Stimulated activated CD4-positive, alpha-beta T cell treated with anti-CD3 and anti-CD28 coated beads, Interleukin-12 subunit alpha, Interleukin-12 subunit beta, amount 100 ng/mL, for 24 hours (primary cell): ENCODE measurements around the gene CADM2.

Experiments used
- DNase-seq, 2 experiments: peaks; one replicate each; pipeline ENCODE4 v3.0.0-alpha.2; 2020; ENCODE audit warnings: low read depth in 2 of 2

The CADM2 gene

GRCh38 chr3:85189731-85190130 is 230.9 kb downstream of the CADM2 start:
- DNase-seq, result no peak

GRCh38 chr3:85193565-85193964 is 234.8 kb downstream of the CADM2 start:
- no peak for DNase-seq

GRCh38 chr3:85208650-85209049 is 249.9 kb downstream of the CADM2 start:
- no peak for DNase-seq

- DNase-seq, result no peak
Observed at GRCh38 chr3:85210540-85210939, 251.8 kb downstream of the CADM2 start.

GRCh38 chr3:85228966-85229365 is 270.2 kb downstream of the CADM2 start:
- no peak for DNase-seq

GRCh38 chr3:85244091-85244490 is 285.3 kb downstream of the CADM2 start:
- DNase-seq, result no peak

- DNase-seq, result no peak
Observed at GRCh38 chr3:85244519-85244918, 285.7 kb downstream of the CADM2 start.

- no peak for DNase-seq
Observed at GRCh38 chr3:85251766-85252165, 293.0 kb downstream of the CADM2 start.

- no peak for DNase-seq
Observed at GRCh38 chr3:85252686-85253085, 293.9 kb downstream of the CADM2 start.

GRCh38 chr3:85254738-85255137 is 295.9 kb downstream of the CADM2 start:
- no peak for DNase-seq

- no peak for DNase-seq
Observed at GRCh38 chr3:85255949-85256348, 297.2 kb downstream of the CADM2 start.

GRCh38 chr3:85258326-85258725 is 299.5 kb downstream of the CADM2 start:
- DNase-seq, result no peak

GRCh38 chr3:85258819-85259218 is 300.0 kb downstream of the CADM2 start:
- no peak for DNase-seq

- no peak for DNase-seq
Observed at GRCh38 chr3:85259748-85260147, 301.0 kb downstream of the CADM2 start.

GRCh38 chr3:85264381-85264780 is 305.6 kb downstream of the CADM2 start:
- DNase-seq, result no peak

GRCh38 chr3:85270488-85270887 is 311.7 kb downstream of the CADM2 start:
- DNase-seq, result no peak

GRCh38 chr3:85271911-85272310 is 313.1 kb downstream of the CADM2 start:
- no peak for DNase-seq

GRCh38 chr3:85288257-85288656 is 329.5 kb downstream of the CADM2 start:
- no peak for DNase-seq

- no peak for DNase-seq
Observed at GRCh38 chr3:85297291-85297690, 338.5 kb downstream of the CADM2 start.

- no peak for DNase-seq
Observed at GRCh38 chr3:85298032-85298431, 339.2 kb downstream of the CADM2 start.

- no peak for DNase-seq
Observed at GRCh38 chr3:85303156-85303555, 344.4 kb downstream of the CADM2 start.

- no peak for DNase-seq
Observed at GRCh38 chr3:85304360-85304964, 345.7 kb downstream of the CADM2 start.

GRCh38 chr3:85312331-85312730 is 353.5 kb downstream of the CADM2 start:
- no peak for DNase-seq

GRCh38 chr3:85313380-85313779 is 354.6 kb downstream of the CADM2 start:
- DNase-seq, result no peak
